AG10803 (cell line): ENCODE results near the gene SLC13A2.

ENCODE experiments used
- DNase-seq: peaks from one replicate; pipeline ENCODE4 v3.0.0; 2010; ENCODE audit warnings: low read depth
- H3K4me3 ChIP-seq: 2 replicates; pipeline ENCODE4 v1.5.1; 2011; ENCODE audit warnings: mild to moderate bottlenecking, low read length, control low read depth
- TF ChIP-seq, protein P1 (sequence below): conservative IDR thresholded peaks from 2 replicates; pipeline ENCODE4 v1.5.1; 2011; ENCODE audit warnings: mild to moderate bottlenecking, low read length, control low read depth, inconsistent platforms

The SLC13A2 gene

DNA sequence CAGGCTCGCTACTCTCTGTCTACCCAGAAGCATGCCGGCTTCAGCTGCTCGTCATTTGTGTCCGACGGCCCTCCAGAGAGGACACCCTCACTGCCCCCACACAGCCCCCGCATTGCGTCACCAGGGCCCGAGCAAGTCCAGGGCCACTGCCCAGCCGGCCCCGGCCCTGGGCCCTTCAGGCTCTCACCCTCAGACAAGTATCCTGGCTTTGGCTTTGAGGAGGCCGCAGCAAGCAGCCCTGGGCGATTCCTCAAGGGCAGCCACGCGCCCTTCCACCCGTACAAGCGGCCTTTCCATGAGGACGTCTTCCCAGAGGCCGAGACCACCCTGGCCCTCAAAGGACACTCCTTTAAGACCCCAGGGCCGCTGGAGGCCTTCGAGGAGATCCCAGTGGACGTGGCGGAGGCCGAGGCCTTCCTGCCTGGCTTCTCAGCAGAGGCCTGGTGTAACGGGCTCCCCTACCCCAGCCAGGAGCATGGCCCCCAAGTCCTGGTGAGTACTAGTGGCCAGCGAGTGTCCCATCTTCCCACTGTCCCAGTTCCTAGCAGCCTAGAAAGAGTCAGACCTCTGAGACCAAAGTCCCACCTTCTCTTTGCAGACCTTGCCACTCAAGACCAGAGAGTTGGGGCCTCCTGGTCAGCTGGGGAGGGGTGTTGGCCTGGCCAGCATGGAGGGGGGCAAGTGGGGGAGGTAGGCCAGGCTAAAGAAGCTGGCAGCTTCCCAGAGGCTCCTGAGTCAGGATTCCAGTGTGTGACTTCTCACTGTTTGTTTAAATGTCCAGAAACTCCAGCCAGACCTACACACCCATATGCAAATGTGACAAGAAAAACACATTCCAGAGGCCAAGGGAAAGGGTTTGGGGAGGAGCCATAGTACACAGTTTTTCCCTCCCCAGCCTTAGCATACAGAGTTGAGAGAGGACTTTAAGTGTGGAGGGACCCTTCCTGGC is 51.3 kb downstream of the SLC13A2 start:
- TF ChIP-seq, protein P1, sequence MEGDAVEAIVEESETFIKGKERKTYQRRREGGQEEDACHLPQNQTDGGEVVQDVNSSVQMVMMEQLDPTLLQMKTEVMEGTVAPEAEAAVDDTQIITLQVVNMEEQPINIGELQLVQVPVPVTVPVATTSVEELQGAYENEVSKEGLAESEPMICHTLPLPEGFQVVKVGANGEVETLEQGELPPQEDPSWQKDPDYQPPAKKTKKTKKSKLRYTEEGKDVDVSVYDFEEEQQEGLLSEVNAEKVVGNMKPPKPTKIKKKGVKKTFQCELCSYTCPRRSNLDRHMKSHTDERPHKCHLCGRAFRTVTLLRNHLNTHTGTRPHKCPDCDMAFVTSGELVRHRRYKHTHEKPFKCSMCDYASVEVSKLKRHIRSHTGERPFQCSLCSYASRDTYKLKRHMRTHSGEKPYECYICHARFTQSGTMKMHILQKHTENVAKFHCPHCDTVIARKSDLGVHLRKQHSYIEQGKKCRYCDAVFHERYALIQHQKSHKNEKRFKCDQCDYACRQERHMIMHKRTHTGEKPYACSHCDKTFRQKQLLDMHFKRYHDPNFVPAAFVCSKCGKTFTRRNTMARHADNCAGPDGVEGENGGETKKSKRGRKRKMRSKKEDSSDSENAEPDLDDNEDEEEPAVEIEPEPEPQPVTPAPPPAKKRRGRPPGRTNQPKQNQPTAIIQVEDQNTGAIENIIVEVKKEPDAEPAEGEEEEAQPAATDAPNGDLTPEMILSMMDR: no peak
- H3K4me3 ChIP-seq: no peak overlapping the region
- DNase-seq: peak; percentile 39

- no peak for DNase-seq
- no peak overlapping the region for H3K4me3 ChIP-seq
- TF ChIP-seq, protein P1: no peak
These were observed 52.9 kb downstream of the SLC13A2 start for GRCh38 chr17:28526381-28526780.

GRCh38 chr17:28527181-28527681 is 53.8 kb downstream of the SLC13A2 start:
- DNase-seq: no peak
- TF ChIP-seq, protein P1: no peak
- H3K4me3 ChIP-seq: no peak overlapping the region

DNA sequence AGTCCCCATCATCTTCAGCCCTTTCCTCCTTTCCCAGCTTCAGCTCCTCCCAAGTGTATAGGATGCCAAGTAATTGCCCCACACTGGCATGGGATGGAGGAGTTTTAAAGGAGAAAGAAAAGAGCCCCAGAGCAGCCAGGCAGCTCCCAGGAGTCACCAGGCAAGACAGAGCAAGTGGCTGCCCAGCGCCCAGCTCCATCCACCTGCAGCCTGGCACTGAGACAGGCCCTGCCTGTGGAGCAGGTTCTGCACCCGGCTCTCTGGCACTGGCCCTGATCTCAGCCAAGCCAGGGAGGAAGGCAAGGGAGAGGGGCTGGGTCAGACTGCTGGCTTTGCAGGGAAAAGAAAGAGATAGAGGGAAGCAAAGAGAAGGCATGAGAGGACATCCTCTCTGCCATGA is 54.4 kb downstream of the SLC13A2 start:
- DNase-seq: no peak
- TF ChIP-seq, protein P1: no peak
- no peak overlapping the region for H3K4me3 ChIP-seq

DNA sequence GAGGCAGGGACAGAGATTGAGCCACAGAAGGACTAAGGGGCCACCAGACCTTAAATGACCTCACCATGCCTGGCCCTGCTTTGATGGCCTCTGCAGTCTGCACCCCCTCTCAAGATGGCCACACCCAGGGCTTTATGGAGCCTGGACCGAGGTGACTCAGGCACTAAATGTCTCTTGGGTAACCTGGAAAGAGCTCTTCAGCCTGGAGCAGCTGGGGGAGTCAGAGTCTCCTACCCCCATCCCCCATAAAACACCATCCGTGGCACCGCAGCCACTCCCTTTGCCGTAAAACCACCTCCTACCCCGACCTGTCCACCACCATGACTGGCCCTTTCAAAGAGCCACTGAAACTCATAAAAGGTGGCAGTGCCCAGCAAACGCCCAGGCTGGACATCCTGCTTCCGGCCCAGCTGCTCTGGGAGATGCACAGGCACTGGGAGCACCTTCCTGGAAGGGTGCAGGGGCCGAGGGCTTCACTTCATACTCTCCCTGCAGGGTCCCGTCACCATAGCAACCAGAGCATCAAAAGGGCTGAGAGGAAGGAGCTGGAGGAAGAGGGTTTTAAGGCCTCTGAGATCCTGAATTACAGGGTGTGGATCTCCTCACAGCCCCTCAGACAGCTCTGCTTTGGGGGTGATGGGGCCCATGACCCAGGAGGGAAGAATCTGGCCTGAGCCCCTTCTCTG is 55.0 kb downstream of the SLC13A2 start:
- TF ChIP-seq, protein P1: no peak
- peak; percentile 21 for DNase-seq
- no peak overlapping the region for H3K4me3 ChIP-seq

- TF ChIP-seq, protein P1: no peak
- no peak overlapping the region for H3K4me3 ChIP-seq
- no peak for DNase-seq
These were observed 55.6 kb downstream of the SLC13A2 start for GRCh38 chr17:28529013-28529400.
